HFFc6 (cell line): ENCODE results near the gene MYLK. TPM values are rescaled to one million over a fixed set of nuclear protein-coding genes. Genes with fewer than 3 reads are reported as not detected.

Experiments used
- DNase-seq: peaks from one replicate; pipeline ENCODE4 v3.0.0-alpha.2; 2018
- H3K27ac Mint-ChIP-seq: 2 replicates; pipeline ENCODE4 v1.8.0; 2020; ENCODE audit warnings: mild to moderate bottlenecking, mixed read lengths
- H3K27me3 Mint-ChIP-seq: 2 replicates; pipeline ENCODE4 v1.8.0; 2021; ENCODE audit warnings: mild to moderate bottlenecking, moderate library complexity, mixed read lengths; ENCODE audit not compliant: insufficient read depth
- H3K36me3 Mint-ChIP-seq: 2 replicates; pipeline ENCODE4 v1.8.0; 2021; ENCODE audit warnings: low read depth, mixed read lengths
- H3K4me1 Mint-ChIP-seq: 2 replicates; pipeline ENCODE4 v1.8.0; 2020; ENCODE audit warnings: low read depth, mixed read lengths
- H3K4me3 Mint-ChIP-seq: 2 replicates; pipeline ENCODE4 v1.8.0; 2020; ENCODE audit warnings: mild to moderate bottlenecking, moderate library complexity, mixed read lengths
- H3K9me3 Mint-ChIP-seq: 2 replicates; pipeline ENCODE4 v1.8.0; 2020; ENCODE audit warnings: mild to moderate bottlenecking, mixed read lengths
- total RNA-seq, 6 experiments: library from RNA; stranded (reverse); fragmentation: NEBNext Ultra II Directional; extraction: Animal tissue kit (Norgen Biotek cat#: 25700); gene quantifications; 2 replicates in 1 of 6; 3 replicates in 5 of 6; pipeline ENCODE4 v1.2.3, GENCODE V29; 2021
- TF ChIP-seq, protein P1 (sequence below): fragments of 200-600 bp; sonication (generic); IDR thresholded peaks from 2 replicates; pipeline ENCODE4 v1.5.0; 2021; ENCODE audit warnings: antibody characterized with exemption, mild to moderate bottlenecking

MYLK gene
- total RNA-seq, 6 experiments from 2014 or later: 296 to 431 (median 335) TPM

GRCh38 chr3:123687286-123687685, 196.8 kb downstream of the MYLK start:
- TF ChIP-seq, protein P1, sequence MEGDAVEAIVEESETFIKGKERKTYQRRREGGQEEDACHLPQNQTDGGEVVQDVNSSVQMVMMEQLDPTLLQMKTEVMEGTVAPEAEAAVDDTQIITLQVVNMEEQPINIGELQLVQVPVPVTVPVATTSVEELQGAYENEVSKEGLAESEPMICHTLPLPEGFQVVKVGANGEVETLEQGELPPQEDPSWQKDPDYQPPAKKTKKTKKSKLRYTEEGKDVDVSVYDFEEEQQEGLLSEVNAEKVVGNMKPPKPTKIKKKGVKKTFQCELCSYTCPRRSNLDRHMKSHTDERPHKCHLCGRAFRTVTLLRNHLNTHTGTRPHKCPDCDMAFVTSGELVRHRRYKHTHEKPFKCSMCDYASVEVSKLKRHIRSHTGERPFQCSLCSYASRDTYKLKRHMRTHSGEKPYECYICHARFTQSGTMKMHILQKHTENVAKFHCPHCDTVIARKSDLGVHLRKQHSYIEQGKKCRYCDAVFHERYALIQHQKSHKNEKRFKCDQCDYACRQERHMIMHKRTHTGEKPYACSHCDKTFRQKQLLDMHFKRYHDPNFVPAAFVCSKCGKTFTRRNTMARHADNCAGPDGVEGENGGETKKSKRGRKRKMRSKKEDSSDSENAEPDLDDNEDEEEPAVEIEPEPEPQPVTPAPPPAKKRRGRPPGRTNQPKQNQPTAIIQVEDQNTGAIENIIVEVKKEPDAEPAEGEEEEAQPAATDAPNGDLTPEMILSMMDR: no peak
- H3K4me3 Mint-ChIP-seq: peak overlapping the region; percentile 6; the same call in 1 of the 2 replicates
- peaks cover 62% of the 10 kb centered on the region for H3K36me3 Mint-ChIP-seq
- peaks cover 60% of the 10 kb centered on the region for H3K4me1 Mint-ChIP-seq
- no peaks in the 10 kb centered on the region; the same call in 1 of the 2 replicates for H3K9me3 Mint-ChIP-seq
- peaks cover 48% of the 10 kb centered on the region for H3K27me3 Mint-ChIP-seq
- peak; percentile 34 for DNase-seq
- peak overlapping the region; percentile 91 for H3K27ac Mint-ChIP-seq

GRCh38 chr3:123686251-123686650, 197.9 kb downstream of the MYLK start:
- peaks cover 44% of the 10 kb centered on the region for H3K27me3 Mint-ChIP-seq
- H3K4me1 Mint-ChIP-seq: peaks cover 50% of the 10 kb centered on the region
- H3K27ac Mint-ChIP-seq: peak overlapping the region; percentile 91; the same call in 1 of the 2 replicates
- no peak for DNase-seq
- no peaks in the 10 kb centered on the region for H3K9me3 Mint-ChIP-seq
- TF ChIP-seq, protein P1: no peak
- peaks cover 60% of the 10 kb centered on the region for H3K36me3 Mint-ChIP-seq
- H3K4me3 Mint-ChIP-seq: no peak overlapping the region

- Mint-ChIP-seq H3K4me3 (peak overlapping the region; percentile 17; the same call in 1 of the 2 replicates), H3K9me3 (no peaks in the 10 kb centered on the region), H3K27ac (no peak overlapping the region), H3K4me1 (peaks cover 48% of the 10 kb centered on the region), H3K27me3 (peaks cover 46% of the 10 kb centered on the region), H3K36me3 (peaks cover 59% of the 10 kb centered on the region)
- no peak for DNase-seq
- TF ChIP-seq, protein P1: no peak
Measured at GRCh38 chr3:123685780-123686179, 198.4 kb downstream of the MYLK start.

GRCh38 chr3:123684636-123685035, 199.5 kb downstream of the MYLK start:
- Mint-ChIP-seq H3K9me3 (no peaks in the 10 kb centered on the region; the same call in 1 of the 2 replicates), H3K4me1 (peaks cover 49% of the 10 kb centered on the region), H3K27me3 (peaks cover 40% of the 10 kb centered on the region), H3K27ac (no peak overlapping the region), H3K4me3 (no peak overlapping the region; the same call in 1 of the 2 replicates), H3K36me3 (peaks cover 56% of the 10 kb centered on the region)
- no peak for DNase-seq
- TF ChIP-seq, protein P1: no peak

- no peak overlapping the region; the same call in 1 of the 2 replicates for H3K27ac Mint-ChIP-seq
- no peak for DNase-seq
- TF ChIP-seq, protein P1: no peak
- H3K4me1 Mint-ChIP-seq: peaks cover 49% of the 10 kb centered on the region
- H3K36me3 Mint-ChIP-seq: peaks cover 53% of the 10 kb centered on the region
- H3K4me3 Mint-ChIP-seq: no peak overlapping the region; the same call in 1 of the 2 replicates
- H3K27me3 Mint-ChIP-seq: peaks cover 38% of the 10 kb centered on the region
- no peaks in the 10 kb centered on the region; the same call in 1 of the 2 replicates for H3K9me3 Mint-ChIP-seq
Measured at GRCh38 chr3:123684209-123684608, 199.9 kb downstream of the MYLK start.
